Inflammatory macrophage treated with lipopolysaccharide for 1 hour (primary cell): ENCODE measurements around the gene WNT3.
"Not testable (repeated sequence)": the region's sequence is repeated elsewhere in the genome, so short reads cannot be mapped to it uniquely, and the experiment has no call there.

Experiments
- DNase-seq, 2 donors: peaks; one replicate each; pipeline ENCODE4 v3.0.0-alpha.2; 2020 to 2022

Gene WNT3, protein sequence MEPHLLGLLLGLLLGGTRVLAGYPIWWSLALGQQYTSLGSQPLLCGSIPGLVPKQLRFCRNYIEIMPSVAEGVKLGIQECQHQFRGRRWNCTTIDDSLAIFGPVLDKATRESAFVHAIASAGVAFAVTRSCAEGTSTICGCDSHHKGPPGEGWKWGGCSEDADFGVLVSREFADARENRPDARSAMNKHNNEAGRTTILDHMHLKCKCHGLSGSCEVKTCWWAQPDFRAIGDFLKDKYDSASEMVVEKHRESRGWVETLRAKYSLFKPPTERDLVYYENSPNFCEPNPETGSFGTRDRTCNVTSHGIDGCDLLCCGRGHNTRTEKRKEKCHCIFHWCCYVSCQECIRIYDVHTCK

DNA sequence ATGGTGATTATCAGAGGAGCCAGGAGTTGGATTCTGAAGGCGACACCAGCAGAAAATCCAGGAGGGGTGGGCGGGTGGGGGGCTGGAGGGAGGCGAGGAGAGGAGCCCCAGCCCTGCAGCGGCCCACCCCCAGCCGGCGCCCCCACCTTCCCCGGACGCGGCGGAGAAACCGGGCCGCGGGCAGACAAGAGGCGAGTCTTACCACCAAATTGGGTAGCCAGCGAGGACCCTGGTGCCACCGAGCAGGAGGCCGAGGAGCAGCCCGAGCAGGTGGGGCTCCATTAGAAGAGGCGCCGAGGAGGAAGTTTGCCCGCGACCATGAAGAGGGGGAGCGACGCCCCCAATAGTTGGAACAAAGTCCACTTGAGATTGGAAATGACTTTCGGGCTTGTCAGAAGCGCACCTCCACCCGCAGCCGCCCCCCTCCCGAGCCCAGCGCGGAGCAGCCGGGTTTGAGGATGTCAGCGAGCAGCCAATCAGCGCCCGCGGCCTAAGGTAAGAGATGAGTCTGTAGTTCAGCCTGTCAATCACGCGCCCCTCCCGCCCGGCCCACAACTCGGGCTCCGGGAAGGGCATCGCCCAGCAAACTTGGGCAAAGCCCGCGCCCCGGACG, at the start of gene WNT3:
Gene WNT3, minus strand, starts transcription at position 377 of the 613 bp plus-strand sequence. Its CDS starts 95 bp downstream, at position 282.
- DNase-seq, result no peak

DNA sequence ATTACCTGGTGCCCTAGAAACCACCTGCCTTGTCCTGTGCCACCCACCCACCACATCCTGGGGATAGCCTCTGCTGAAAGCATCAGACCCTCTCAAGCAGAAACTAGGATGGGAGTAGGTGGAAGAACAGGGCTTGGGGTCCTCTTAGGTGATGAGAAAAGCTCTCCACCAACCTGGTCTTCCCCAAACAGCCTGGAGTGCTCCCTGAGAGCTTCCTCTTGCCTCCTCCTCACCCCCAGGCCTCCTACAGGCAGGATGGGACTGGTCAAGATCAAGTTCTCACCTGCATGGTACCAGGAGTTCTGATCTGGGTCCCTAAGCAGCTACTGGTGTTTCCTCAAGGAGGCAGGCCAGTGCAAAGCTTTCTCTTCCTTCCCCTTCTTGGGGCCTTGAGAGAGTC, 48.3 kb upstream of the WNT3 start:
- DNase-seq, result no peak

DNA sequence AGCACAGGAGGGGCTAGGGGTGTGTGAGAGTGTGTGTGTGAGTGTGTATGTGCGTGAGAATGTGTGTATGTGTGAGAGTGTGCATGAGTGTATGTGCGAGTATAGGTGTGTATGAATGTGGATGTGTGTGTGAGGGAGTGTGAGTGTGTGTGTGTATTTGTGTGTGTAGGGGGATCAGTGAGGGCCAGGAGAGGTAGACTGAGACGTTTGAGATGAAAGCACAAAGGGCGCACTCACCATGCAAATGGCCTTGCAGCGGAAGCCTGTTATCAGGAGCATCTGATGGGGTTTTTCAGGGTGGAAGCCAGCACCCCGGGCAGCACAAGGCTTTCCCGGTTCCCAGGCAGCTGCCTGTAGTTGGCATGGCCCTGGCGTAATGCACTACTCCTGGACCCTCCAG, 47.8 kb upstream of the WNT3 start:
- DNase-seq, result no peak

DNA sequence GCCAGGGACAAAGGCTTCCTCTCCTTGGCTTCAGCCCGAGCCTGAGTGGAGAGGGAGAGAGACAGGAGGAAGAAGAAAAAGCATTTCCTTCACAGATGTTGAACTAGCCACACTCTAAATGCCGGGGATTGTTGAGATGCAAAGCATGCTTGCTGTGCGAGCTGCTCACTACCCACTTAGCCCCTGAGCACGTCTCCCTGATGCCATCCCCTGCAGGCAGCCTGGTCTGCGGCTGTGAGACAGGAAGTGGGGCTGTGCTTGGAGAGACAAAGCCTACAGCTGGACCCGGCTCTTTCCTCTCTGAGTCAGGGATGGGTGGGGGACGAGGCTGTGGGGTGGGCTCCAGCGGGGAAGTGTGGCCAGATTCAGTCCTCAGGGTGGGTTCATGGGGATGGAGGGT, 46.6 kb upstream of the WNT3 start:
- no peak for DNase-seq

DNA sequence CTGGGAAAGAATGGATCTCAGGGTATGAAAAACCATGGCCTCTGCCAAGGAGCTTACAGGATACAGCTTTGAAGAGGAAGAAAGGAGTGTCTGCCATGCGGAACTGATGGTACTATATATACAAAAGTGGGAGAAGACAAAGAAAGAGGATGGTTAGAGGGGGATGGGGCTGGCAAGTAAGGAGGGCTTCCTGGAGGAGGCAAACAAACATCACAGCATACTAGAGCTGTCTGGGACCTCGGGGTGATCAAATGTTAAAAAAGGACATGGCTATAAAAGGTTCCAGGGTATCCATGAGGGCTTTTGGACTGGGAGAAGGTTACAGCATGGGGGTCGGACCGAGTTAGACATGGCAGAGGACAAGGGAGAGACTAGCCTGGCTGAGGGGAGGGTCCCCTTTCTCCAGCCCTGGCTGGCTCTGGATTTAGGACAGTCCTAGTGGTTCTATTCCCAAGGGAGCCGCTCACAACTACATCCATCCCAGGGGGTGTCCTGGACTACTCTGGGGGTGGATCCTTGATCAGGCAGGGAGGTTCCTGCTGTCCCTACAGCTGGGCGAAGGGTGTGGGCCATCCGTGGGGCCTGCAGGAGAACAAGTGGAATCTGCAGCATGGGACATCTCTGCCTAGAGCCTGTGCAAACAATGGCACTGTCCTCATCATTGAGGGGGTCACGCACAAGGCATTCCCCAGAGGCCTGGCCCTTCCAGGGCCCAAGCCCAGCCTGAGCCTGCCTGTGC, 45.1 kb upstream of the WNT3 start:
- no peak for DNase-seq

DNA sequence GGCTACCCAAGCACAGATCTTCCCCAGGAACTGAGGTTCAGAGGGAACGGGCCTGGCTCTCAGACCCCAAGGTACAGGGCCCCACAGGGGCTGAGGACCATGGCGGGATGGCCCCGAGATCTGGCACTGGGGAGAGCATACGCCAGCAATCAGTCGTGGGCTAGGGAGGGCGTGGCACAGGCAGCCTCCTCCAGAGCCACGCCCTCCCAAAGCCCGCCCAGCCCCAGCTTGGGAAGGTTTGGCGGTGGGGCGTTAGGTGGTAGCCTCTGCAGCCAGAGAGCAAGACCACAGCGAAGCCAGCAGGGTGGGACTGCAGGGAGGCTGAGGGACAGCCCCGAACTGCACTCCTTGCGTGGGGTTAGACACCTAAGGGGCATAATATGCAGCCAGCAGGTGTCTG, 44.5 kb upstream of the WNT3 start:
- no peak for DNase-seq

DNA sequence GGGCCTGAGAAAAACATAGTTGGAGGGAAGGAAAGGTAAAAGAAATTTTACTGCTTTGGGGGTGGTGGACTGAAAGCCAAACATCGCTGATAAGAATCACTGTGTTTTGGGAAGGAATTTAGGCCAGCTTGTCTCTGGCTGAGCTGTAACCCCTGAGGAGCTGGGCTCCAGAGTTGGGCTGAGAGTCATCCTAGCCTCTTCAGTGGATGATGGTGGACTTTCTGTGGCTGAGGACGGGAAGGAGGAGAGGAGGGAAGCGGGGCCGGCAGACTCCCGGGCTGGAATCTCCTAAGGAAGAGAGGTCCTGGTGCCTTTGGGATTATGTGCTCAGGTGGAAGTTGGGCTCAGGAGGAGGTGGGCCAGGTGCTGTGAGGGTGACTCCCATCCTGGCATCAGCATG, 41.5 kb upstream of the WNT3 start:
- DNase-seq, result no peak

DNA sequence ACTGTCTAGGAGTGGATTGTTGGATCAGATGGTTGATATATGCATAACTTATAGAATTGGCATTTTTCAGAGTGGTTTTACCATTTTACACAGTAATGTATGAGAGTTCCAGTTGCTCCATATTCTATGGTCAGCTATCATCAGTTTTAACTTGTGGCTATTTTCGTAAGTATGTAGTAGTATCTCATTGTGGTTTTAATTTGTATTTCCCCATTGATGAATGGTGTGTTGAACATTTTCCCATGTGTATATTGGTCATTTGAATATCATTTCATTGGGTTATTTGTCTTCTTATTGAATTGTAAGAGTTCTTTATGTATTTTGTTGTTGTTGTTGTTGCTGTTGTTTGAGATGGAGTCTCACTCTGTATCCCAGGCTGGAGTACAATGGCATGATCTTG, 39.1 kb upstream of the WNT3 start:
- no peak for DNase-seq

DNA sequence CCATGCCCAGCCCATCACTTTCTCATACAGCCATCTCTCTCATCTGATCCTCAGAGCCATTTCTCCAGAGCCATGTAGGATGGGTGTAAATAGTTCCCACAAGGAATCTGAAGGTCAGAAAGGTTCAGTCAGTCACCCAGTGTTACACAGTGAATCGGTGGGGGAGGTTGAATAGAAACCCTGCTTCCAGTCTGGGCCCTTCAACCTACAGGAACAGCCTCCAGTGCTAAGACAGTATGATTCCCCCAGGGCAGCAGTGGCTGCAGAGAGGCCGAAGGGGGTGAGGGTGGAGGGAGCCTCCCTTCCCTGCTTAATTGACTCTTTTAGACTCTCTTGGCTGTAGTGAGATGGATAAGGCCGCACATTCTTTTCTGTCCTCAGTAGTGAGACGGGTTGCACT, 36.5 kb upstream of the WNT3 start:
- no peak for DNase-seq

DNA sequence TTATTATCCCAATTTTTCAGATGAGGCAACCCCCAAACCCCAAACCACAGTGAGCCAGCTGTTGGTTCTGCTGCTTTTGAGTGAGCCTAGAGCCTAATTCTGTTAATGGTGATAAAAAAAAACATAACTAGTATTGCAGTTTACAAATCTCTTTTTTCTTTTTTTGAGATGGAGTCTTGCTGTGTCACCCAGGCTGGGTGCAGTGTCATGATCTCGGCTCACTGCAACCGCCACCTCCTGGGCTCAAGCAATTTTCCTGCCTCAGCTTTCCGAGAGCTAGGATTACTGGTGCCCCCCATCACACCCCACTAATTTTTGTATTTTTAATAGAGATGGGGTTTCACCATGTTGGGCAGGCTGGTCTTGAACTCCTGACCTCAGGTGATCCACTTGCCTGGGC, 36.0 kb upstream of the WNT3 start:
- no peak for DNase-seq

DNA sequence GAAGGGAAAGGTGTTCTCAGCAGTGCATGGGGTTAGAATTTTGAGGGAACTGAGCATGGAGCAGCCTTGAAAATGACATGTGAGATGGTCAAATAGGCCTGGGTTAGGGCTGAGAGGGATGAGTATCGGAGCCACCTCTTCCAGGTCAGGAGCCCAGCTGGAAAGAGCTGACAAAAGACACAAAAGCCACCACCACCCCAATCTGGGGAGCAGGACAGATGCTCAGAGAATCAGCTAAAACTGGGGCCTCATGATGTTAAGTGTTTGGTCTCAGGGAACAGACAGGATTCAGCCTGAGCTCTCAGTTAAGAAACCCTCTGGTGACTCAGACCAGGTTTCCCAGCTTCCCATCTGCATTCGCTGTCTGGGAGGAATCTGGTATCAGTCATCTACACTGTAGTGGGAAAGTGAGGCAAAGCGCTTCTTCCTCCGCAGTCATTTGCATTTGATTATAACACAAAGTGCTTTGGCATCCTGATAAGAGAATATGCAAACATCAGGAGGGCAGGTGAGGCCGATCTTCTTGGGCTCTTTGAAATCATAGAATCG, 35.5 kb upstream of the WNT3 start:
- no peak for DNase-seq

DNA sequence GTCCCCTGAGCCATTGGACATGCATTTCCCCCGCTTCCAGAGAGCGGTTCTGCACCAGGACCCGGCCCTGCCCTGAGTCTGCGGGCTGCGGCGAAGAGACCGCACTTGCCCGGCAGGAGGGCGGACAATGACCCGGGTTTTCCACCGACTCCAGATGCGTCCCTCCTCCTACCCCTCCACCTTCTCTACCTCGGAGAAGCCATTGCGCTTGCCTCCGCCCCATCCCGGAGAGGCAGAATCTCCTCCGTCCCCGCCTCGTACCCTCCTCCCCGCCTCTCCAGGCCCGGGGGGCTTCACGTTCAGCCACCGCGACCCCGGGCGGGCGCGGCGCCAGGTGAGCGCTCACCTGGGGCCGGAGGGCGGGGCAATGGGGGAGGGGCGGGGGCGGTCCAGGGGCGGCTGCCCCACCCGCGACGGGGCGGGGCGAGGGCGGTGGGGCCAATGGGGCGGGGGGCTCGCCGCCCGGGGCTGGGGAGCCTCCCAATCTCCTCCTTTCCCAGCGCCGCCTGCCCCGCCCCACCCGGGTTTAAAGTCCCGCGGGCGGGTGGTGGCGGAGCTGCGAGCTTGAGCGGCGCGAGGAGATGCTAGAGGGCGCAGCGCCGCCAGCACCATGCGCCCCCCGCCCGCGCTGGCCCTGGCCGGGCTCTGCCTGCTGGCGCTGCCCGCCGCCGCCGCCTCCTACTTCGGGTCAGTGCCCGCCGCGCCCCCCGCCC, 32.7 kb upstream of the WNT3 start, which contains the start of gene WNT9B:
Gene WNT9B, plus strand, starts transcription at position 555 of the 713 bp plus-strand sequence. Its CDS starts 56 bp downstream, at position 611.
- DNase-seq, result no peak

DNA sequence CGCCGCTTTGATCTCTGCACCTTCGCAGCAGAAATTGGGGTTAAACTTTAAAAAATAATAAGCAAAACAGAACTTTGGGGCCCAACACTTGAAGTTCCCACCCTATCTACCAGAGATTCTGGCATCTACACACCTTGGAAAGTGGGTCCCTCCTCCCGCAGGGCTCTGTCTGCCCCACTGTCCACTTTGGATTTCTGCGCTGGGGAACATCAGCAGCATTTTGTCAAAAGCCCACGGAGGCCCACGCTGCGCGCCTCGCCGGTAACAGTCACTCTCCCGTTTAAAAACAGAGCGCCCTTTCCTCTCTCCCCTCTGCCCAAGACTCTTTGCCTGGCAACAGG, 32.2 kb upstream of the WNT3 start:
- no peak for DNase-seq

DNA sequence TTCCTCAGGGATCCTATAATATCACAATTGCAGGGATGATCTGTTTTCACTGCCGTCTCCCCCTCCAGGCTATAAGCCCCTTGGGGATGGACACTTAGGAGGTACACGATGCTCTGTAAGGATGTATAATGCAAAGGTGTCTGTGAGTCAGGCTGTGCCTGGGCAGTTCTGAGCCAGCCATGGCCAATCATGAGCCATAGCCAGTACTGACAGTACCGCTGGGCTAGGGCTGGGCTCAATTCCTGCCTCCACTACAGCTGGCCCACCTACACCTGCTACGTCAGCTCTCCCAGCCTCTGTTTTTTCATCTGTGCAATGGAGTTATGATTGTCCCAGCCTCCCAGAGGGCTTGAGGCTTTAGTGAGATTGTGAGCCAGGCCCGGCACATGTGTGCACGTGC, 30.0 kb upstream of the WNT3 start:
- DNase-seq, result no peak

DNA sequence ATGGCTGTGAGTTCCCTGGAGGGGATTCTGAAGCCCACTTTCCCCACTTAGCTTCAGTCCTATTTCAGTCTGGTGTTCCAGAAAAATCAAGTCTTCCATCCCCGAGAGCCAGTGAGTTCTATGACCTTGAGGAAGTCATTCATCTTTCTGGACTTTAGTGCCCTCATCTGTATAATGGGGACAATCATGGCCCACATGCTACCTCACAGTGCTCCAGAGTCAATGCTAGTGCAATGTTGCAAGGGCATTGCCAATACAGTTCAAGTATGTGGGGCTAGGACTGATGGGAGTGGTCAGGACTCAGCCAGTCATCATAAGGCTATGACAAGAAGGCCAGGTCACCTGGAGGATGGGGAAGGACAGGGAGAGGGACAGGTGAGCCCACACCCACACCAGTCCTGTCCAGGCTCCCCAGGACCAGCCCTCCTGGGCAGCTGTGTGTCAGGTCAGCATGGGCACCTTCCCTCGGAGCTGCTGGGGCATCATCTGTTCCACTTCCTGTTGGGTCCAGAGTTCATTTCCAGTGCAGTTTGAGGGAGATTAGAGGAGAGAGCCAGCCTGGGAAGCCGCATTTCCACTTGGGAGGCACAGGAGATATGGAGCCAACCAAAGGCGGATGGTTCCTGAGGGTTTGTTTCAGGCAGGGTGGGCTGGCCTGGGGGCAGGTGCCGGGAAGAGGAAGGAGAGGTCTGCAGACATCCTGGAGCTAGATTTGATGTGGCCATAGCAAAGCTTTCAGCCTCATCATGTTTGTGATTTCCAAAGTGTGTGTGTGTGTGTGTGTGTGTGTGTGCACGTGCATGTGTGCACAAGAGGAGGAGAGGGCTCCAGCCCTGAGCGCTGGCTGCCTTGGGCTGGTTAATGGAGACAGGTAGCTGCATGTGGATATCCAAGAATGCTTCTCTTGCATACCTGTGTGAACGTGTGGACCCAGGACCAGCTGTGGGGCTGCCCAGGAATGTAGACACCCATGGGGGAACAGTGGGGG, 29.0 kb upstream of the WNT3 start:
- DNase-seq, result no peak

DNA sequence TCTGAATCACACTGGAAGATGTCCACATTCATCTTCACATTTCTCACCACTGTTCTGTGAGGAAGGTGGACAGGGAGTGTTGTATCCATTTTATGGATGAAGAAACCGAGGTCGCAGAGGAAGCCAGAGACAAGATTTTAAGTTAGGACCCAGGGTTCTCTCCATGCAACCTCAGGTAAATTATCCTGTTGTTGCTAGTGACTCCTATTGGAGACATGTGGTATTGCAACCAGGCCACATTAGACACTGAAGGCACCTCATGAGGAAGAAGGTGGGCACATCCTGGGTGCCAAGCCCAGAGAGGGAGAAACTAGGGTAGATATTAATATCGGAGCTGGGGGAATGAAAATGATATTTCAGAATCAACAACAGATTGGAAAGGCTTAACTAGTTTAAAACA, 24.3 kb upstream of the WNT3 start:
- DNase-seq, result peak in 1 of 2 donors; percentile 32

DNA sequence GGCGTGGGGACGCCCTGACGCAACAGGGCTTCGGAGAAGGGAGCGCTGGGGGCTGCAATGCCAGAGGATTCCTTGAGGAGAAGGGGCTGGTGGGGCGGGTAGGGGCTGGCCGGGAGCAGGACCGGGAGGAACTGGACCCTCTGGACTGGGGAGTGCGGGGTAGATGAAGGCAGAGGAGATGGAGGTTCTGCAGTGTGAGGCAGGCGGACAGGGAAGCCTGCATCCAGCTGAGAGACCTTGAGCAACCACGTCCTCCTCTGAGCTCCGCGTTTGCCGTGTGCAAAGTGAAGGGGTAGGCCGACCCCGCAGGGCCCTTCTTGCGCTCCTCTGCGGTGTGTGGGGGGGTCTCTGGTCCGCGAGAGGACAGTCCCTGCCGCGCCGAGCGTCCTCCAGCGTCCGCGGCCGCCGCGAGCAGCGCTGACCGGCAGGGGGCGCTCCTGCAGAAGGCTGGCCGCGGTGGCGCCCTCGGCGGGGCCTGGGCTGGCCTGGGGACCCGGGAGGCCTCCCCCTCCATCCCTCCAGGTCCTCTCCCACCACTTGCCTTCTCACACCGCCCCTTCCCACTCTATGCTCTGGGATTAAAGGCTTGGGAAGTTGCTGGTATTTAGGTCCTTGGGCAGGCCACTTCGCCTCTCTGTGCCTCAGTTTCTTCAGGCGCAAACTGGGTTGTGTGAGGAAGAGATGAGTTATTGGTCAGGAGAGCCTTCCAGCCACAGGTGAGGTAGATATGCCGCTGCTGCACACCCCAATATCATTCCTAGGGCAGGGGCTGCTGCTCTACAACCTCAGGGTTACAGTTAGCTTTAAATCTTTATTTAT, 23.3 kb upstream of the WNT3 start:
- DNase-seq, result peak in 1 of 2 donors; percentile 18

DNA sequence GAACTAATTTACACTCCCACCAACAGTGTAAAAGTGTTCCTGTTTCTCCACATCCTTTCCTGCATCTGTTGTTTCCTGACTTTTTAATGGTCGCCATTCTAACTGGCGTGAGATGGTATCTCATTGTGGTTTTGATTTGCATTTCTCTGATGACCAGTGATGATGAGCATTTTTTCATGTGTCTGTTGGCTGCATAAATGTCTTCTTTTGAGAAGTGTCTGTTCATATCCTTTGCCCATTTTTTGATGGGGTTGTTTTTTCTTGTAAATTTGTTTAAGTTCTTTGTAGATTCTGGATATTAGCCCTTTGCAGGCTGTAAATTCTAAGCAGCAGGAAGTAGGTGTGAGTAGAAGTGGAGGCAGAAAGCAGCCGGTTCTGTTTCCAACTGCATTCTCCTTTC, 22.1 kb upstream of the WNT3 start:
- not testable (repeated sequence) for DNase-seq

DNA sequence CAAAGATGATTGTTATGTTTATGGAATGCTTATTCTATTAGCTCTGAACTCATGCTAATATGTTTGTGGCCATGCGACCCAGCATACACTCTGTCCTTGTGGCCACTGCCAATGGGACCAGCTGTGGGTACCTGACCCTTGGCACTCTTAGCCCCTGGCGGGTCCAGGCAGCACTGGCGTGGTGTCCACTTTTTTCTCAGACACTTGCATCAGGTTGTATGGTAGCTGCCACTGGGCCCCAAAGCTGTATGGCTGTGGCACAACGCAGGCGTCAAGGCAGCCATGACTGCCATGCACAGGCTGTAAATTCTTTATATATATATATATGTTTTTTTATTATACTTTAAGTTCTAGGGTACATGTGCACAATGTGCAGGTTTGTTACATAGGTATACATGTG, 20.7 kb upstream of the WNT3 start:
- DNase-seq, result no peak

DNA sequence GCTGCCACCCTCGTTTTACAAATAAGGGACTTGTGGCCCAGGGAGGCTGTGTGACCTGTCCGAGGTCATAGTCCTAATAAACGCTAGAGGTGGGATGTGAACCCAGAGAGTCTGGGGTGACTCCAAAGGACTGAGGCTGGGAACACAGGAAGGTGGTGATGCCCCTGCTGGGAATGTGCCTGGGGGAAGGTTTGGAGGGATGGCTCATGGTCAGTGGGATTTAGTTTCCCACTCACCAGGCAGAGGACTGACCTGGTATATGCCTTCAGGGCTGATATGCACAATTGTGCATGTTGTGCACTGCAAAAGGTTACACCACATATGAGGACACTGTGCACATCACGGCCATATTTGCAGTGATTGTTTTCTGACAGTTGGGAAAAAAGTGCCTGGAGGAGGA, 19.0 kb upstream of the WNT3 start:
- no peak for DNase-seq

DNA sequence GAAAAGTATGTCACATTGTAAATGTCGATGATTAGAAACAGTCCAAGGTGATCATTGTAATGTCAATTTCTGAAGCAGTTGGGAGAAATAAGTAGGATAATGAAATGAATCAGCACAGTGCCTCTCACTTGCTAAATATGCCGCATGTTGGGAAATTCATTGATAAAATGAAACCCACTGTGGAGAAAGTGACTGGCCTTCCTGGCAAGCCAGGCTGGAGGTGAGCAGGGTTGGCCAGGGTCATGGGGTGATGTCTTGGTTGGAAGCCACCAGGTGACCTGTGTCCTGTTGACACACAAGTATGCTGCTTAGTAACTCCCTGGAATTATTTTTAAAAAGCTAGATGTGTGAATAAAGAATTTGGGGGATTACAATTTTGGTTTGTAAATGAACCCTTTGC, 18.0 kb upstream of the WNT3 start:
- DNase-seq, result no peak
